ENCODE measurements around the gene FIGNL2.

FIGNL2 gene

DNA sequence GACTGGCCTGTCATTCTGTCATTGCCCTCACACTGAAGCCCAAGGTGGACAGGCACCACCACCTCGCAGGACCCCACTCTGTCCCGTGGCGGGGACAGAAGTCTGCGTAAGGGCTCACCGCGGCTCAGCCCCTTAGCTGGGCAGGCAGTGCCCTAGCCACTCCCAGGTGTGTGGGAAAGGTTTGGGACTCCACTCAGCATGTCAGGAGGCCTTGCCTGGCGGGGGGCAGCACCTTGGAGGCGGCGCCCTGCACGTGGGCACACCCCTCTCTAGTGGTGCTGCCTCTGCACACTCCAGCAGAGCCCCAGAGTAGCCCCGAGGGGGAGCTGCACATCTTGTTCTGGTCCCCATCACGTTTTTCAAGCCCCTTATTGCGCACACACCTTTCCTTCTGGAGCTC, 35.6 kb downstream of the FIGNL2 start:
- no peak for DNase-seq (ENCODE audit: extremely low read depth, insufficient read length)
- TF ChIP-seq, protein P1, sequence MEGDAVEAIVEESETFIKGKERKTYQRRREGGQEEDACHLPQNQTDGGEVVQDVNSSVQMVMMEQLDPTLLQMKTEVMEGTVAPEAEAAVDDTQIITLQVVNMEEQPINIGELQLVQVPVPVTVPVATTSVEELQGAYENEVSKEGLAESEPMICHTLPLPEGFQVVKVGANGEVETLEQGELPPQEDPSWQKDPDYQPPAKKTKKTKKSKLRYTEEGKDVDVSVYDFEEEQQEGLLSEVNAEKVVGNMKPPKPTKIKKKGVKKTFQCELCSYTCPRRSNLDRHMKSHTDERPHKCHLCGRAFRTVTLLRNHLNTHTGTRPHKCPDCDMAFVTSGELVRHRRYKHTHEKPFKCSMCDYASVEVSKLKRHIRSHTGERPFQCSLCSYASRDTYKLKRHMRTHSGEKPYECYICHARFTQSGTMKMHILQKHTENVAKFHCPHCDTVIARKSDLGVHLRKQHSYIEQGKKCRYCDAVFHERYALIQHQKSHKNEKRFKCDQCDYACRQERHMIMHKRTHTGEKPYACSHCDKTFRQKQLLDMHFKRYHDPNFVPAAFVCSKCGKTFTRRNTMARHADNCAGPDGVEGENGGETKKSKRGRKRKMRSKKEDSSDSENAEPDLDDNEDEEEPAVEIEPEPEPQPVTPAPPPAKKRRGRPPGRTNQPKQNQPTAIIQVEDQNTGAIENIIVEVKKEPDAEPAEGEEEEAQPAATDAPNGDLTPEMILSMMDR (IDR thresholded peaks at IDR 0.05; ENCODE audit: insufficient read depth, low read length, poor library complexity, severe bottlenecking) = no peak
- Histone ChIP-seq H3K36me3 (ENCODE audit: control insufficient read depth, insufficient read depth, low read length) (no peaks in the 10 kb centered on the region), H3K4me3 (replicated peaks; ENCODE audit: low read depth, low read length) (no peak overlapping the region), H3K27me3 (replicated peaks; ENCODE audit: control insufficient read depth, insufficient read depth, low read length) (no peaks in the 10 kb centered on the region; the same call in none of the 2 replicates)

DNA sequence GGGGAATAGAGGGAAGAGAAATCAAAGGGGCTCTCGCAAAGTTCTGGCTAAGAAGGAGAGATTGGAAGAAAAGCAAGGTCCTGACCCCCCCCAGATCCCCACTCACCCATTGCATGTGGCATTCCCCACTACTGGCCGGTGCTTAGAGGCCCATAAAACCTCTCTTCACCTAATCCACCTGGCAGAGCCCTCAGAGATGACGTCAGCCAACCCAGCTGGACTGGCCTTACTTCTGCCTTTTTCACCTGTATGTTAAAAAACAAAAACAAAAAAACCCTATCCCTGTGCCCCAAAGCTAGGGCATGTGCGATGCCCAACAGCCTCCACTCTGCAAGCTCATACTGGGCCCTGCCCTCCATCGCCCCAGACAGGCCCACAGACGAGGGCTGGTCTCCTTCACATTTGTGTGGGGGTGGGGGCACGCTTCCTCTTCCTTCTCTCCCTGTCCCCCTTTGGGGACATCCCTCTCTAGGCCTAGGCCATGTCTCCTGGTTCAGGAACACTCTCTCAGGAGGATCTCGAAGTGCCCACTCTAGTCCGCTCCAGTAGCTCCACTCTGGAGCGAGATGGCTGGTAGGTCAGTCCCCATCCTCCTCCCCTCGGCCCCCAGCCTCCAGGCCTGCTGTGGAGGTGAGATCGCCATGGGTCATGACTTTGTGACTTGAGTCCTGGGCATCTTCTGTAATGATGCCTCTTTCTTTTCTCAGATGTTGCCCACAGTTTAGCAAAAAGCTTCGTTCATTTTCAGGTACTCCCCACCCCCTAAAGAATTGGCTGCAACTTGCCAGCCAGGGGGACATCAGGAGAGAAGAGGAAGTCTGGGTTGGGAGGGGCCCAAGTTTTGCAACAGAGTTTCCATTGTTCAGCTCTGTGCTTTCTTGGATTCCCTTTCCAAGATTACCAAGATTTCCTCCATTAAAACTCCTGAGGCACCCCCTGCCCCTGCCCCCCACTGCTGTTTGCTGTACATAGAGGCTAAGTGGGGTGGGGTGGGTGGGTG, 37.0 kb downstream of the FIGNL2 start:
- no peak for DNase-seq (ENCODE audit: extremely low read depth, insufficient read length)
- Histone ChIP-seq H3K4me3 (replicated peaks; ENCODE audit: low read depth, low read length) (no peak overlapping the region), H3K36me3 (ENCODE audit: control insufficient read depth, insufficient read depth, low read length) (no peaks in the 10 kb centered on the region), H3K27me3 (replicated peaks; ENCODE audit: control insufficient read depth, insufficient read depth, low read length) (no peaks in the 10 kb centered on the region; the same call in none of the 2 replicates)
- TF ChIP-seq, protein P1 (IDR thresholded peaks at IDR 0.05; ENCODE audit: insufficient read depth, low read length, poor library complexity, severe bottlenecking) = no peak

DNA sequence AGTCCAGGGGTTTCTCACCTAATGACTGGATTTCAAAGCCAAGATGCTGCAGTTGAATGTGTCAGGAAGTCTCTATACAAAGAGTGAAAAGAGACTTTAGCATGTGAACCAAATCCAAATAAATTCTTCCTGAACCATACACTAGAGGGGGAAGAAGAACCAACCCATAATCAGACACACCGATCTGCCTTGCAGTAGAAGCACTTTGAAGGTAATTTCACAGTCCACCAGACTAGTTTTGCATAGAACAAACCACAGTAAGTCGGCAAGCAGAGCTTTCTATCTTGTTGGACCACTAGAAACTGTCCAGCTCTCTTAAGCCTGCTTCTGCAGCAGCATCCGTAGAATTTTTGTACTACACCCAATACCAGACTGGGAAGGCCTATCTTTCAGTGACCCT, 39.3 kb downstream of the FIGNL2 start:
- DNase-seq (ENCODE audit: extremely low read depth, insufficient read length) = no peak
- Histone ChIP-seq H3K36me3 (ENCODE audit: control insufficient read depth, insufficient read depth, low read length) (no peaks in the 10 kb centered on the region), H3K4me3 (replicated peaks; ENCODE audit: low read depth, low read length) (no peak overlapping the region), H3K27me3 (replicated peaks; ENCODE audit: control insufficient read depth, insufficient read depth, low read length) (no peaks in the 10 kb centered on the region; the same call in none of the 2 replicates)
- TF ChIP-seq, protein P1 (IDR thresholded peaks at IDR 0.05; ENCODE audit: insufficient read depth, low read length, poor library complexity, severe bottlenecking) = no peak

DNA sequence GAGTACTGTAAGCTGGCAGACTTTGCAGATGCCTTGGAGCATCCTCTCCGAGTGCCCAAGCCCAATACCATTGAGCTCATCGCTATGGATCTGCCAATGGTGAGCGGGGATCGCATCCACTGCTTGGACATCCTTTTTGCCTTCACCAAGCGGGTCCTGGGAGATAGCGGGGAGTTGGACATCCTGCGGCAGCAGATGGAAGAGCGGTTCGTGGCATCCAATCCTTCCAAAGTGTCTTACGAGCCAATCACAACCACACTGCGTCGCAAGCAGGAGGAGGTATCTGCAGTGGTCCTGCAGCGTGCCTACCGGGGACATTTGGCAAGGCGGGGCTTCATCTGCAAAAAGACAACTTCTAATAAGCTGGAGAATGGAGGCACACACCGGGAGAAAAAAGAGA, 41.6 kb downstream of the FIGNL2 start:
- H3K4me3 ChIP-seq (replicated peaks; ENCODE audit: low read depth, low read length) = no peak overlapping the region
- H3K36me3 ChIP-seq (ENCODE audit: control insufficient read depth, insufficient read depth, low read length) = no peaks in the 10 kb centered on the region
- DNase-seq (ENCODE audit: extremely low read depth, insufficient read length) = no peak
- TF ChIP-seq, protein P1 (IDR thresholded peaks at IDR 0.05; ENCODE audit: insufficient read depth, low read length, poor library complexity, severe bottlenecking) = no peak
- no peaks in the 10 kb centered on the region; the same call in none of the 2 replicates for H3K27me3 ChIP-seq (replicated peaks; ENCODE audit: control insufficient read depth, insufficient read depth, low read length)

DNA sequence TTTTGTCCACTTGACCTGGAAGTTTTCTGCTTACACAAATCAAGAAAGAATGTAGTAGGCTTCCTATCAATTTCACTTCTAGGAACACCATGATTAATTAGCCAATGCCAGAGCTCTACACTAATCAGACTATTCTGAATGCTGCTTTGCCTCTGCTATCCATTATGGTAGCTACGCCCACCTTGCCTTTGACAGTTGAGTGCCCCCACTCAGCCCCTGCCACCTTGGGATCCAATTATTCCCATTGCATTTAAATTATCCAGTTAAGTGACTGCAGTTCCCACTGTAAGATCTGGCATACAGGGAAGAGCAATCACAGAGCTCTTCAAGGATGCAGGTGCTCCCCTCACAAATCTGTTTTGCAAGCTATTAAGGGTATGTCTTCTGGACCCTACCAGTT, 47.5 kb downstream of the FIGNL2 start:
- TF ChIP-seq, protein P1 (IDR thresholded peaks at IDR 0.05; ENCODE audit: insufficient read depth, low read length, poor library complexity, severe bottlenecking) = no peak
- Histone ChIP-seq H3K4me3 (replicated peaks; ENCODE audit: low read depth, low read length) (no peak overlapping the region), H3K36me3 (ENCODE audit: control insufficient read depth, insufficient read depth, low read length) (no peaks in the 10 kb centered on the region), H3K27me3 (replicated peaks; ENCODE audit: control insufficient read depth, insufficient read depth, low read length) (no peaks in the 10 kb centered on the region; the same call in 1 of the 2 replicates)
- DNase-seq (ENCODE audit: extremely low read depth, insufficient read length) = no peak

Measured in GM06990 (cell line).